Measurements from ENCODE around the gene AP5M1.
"Not testable (repeated sequence)": the region's sequence is repeated elsewhere in the genome, so short reads cannot be mapped to it uniquely, and the experiment has no call there.

AP5M1 gene, protein sequence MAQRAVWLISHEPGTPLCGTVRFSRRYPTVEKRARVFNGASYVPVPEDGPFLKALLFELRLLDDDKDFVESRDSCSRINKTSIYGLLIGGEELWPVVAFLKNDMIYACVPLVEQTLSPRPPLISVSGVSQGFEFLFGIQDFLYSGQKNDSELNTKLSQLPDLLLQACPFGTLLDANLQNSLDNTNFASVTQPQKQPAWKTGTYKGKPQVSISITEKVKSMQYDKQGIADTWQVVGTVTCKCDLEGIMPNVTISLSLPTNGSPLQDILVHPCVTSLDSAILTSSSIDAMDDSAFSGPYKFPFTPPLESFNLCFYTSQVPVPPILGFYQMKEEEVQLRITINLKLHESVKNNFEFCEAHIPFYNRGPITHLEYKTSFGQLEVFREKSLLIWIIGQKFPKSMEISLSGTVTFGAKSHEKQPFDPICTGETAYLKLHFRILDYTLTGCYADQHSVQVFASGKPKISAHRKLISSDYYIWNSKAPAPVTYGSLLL

GRCh38 chr14:57268161-57269069 lies at the start of gene AP5M1, which contains the start of gene EXOC5:
Gene AP5M1, plus strand, starts transcription at chr14:57268971. Its CDS starts 344 bp downstream, at chr14:57269315.
Gene EXOC5, minus strand, starts transcription at chr14:57268905. Its CDS starts 257 bp downstream, at chr14:57268648.
- DNase-seq, result peak; percentile 88 to 93

DNA sequence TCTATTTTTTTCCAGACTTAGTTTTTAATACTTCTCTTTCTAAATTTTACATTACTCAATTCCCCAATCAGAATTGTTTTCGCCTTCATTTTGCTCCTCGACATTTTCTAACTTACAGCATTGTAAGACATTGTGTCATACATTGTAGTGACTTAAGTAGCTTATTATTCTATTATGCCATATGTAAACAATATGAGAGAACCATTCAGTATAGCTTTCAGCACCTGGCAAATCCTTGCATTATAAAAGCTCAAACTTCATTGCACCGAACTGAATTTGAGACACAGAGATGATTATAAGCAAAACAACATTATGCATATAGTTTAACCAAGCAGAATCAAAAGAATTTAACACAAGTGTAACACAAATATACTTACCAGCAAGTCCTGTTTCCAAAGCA lies 46.8 kb upstream of the AP5M1 start:
- no peak for DNase-seq

GRCh38 chr14:57227083-57227482 lies 41.7 kb upstream of the AP5M1 start:
- no peak for DNase-seq

DNA sequence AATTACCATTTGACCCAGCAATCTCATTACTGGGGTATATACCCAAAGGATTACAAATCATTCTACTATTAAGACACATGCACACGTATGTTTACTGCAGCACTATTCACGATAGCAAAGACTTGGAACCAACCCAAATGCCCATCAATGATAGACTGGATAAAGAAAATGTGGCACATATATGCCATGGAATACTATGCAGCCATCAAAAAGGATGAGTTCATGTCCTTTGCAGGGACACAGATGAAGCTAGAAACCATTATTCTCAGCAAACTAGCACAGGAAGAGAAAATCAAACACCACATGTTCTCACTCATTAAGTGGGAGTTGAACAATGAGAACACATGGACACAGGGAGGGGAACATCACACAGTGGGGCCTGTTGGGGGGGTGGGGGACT lies 40.5 kb upstream of the AP5M1 start:
- DNase-seq, result not testable (repeated sequence)

DNA sequence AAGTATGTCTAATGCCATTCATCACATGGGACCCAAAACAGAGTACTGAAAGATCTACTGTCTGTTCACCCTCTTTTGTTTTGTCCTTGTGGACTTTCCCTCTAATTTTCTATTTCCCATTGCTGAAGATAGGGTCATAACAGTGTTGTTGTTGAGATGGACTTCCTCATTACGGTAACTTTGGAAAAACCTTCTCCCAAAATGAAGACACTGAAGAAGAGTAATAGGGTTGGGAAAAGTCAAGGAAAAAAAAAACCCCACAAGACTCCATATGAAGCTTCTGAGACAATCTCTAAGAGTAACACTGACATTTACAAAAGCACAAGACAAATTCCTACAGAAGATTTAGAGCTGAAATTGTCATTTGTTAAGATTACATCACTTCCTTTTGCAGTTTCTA lies 36.8 kb upstream of the AP5M1 start:
- no peak for DNase-seq

GRCh38 chr14:57240115-57240514 lies 28.7 kb upstream of the AP5M1 start:
- DNase-seq, result not testable (repeated sequence)

DNA sequence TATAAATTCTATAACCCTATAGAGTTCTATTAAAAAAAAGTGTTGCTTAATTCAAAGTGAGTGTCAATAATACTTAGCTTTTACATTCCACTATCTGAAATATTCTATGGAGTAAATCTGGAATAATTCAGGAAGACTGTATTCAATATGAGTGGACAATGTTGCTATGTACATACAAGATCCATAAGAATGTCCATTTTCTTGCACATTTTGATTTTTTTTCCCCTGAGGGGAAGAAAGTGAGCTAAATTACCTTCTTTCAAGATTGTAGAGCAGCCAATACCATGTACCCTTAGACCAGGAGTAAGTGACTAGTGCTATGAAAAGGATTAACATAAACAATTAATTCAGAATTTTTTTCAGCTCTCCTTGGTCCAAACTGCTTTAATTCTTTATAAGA lies 25.5 kb upstream of the AP5M1 start:
- DNase-seq, result no peak

GRCh38 chr14:57244106-57244505 lies 24.7 kb upstream of the AP5M1 start:
- DNase-seq, result no peak

DNA sequence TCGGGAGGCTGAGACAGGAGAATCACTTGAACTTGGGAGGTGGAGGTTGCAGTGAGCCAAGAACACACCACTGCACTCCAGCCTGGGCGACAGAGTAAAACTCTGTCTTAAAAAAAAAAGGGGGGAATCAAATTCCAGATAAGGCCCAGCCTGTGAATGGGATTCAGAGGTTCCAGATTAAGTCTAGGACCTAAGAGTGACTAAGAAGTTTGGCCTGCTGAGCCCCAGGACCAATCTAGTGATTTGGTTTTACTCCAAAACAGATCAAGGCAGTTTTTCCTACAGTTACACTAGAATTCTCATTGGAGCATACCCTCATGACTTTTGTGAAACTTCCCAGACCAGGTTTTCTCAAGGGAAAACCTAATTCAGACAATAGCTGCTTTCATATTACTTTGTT lies 22.8 kb upstream of the AP5M1 start:
- DNase-seq, result no peak

- no peak for DNase-seq
Measured at GRCh38 chr14:57246933-57247657, 21.7 kb upstream of the AP5M1 start.

DNA sequence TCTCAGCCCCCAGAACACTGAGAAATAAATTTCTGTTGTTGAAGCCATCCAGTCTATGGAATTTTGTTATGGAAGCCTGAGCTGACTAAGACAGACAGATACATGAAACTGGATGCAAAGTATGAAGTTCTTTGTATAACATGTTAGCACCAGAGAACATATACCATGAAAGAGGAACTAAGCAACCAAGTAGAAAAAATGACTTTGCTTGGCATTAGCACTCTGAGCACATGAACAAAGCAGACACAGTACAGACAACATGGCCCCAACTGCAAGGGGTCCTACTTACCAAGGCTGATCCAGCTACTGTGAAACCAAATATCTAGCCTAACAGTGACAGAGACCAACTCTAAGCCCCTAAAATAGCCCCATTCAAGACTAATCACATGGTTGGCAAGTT lies 13.9 kb upstream of the AP5M1 start:
- no peak for DNase-seq

DNA sequence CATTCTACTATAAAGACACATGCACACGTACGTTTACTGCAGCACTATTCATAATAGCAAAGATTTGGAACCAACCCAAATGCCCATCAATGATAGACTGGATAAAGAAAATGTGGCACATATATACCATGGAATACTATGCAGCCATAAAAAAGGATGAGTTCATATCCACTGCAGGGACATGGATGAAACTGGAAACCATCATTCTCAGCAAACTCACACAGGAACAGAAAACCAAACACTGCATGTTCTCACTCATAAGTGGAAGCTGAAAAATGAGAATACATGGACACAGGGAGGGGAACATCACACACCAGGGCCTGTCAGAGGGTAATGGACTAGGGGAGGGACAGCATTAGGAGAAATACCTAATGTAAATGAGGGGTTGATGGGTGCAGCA lies 10.6 kb upstream of the AP5M1 start:
- not testable (repeated sequence) for DNase-seq

GRCh38 chr14:57259672-57260071 lies 9.1 kb upstream of the AP5M1 start:
- no peak for DNase-seq

DNA sequence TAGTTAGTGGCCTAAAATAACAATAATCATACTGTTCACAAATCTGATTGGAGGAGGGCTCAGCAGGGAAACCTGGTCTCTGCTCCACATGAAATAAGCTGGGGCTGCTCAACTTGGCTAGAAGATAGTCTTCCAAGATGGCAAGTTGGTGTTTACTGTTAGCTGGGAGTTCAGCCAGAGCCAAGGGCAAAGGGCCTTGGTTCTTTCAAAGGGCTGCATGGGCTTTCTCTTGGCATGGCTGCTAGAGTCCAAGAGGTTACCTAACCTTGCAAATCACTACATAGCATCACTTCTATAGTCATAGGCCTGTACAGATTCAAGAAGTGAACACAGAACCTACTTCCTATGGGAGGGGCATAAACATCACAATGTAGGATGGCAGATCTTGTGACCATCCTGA lies 7.2 kb upstream of the AP5M1 start:
- no peak for DNase-seq

- DNase-seq, result no peak
Measured at GRCh38 chr14:57262117-57262516, 6.7 kb upstream of the AP5M1 start.

- no peak for DNase-seq
Measured at GRCh38 chr14:57266065-57266464, 2.7 kb upstream of the AP5M1 start.

DNA sequence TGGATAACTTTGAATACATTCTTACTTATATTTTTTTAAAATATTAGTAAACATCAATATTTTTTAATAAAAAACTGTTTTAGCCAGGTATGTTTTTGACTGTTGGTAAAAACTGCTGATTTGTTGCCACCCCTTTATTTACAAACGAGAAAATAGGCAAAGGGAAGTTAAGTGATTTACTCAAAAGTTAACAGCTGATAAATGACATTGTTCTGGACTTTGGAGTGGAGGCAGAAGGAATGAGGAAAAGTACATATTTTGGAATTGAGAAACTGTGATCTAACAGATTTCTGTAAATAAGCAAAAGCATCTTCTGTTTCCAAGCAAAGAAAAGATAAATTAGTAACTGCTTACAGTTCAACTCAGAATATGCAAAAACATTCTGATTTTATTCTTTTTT lies 4.5 kb downstream of the AP5M1 start:
- DNase-seq, result no peak

DNA sequence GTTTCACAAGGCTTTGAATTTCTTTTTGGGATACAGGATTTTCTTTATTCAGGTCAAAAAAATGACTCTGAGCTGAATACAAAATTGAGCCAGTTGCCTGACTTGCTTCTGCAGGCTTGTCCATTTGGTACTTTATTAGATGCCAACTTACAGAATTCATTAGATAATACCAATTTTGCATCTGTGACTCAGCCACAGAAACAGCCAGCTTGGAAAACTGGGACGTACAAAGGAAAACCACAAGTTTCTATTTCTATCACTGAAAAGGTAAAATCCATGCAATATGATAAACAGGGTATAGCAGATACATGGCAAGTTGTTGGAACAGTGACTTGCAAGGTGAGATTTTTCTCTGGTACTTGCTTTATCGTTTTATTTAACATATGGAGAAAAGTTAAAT lies 5.8 kb downstream of the AP5M1 start:
- no peak for DNase-seq

GRCh38 chr14:57275023-57275664 lies 6.4 kb downstream of the AP5M1 start:
- no peak for DNase-seq

GRCh38 chr14:57277062-57277461 lies 8.3 kb downstream of the AP5M1 start:
- no peak for DNase-seq

DNA sequence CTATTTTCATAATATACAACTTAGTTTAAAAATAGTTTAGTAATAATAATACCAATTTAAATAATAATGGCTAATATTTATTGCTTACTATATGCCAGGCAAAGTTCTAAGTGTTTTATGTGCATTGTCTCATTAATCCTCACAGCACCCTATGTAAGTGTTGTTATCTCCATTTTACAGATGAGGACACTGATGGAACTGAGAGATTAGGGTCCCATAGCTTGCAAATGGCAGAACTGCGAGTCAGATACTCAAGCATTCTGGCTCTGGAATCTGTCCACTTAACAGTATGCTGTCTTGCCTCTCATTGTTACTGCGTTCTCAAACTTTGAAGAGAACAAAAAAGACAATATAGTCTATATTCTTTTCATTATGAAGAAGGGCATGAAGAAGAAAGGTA lies 19.0 kb downstream of the AP5M1 start:
- DNase-seq, result no peak

DNA sequence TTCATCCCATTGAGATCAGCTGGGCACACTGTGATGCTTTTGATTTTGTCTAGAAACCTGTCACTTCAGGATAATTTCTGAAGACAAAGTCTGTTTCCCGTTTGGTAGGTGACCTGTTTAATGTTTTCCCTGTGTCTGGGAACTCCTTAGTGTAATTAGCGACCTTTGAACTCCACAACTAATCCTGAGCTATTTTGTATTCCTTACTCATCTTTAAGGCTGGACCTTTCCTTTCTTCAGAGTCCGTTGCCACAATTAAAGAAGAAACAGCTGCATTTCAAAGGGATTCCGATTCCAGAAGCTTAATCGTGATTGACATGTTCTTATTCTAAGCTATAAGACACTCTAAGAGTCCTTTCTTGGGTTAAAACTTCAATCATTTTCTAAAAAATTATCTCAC lies 22.0 kb downstream of the AP5M1 start:
- DNase-seq, result no peak

Measured in NCI-H446 (cell line).